Effector memory CD8-positive, alpha-beta T cell (primary cell): ENCODE measurements around the gene IQCF6.

Experiments used
- ATAC-seq: fragments of 150-1000 bp; cut with Tn5 transposase; replicated peaks from 2 replicates; pipeline ENCODE4 v1.10.0; 2021; ENCODE audit warnings: mild to moderate bottlenecking, moderate library complexity
- DNase-seq, 3 experiments: peaks; one replicate each; pipeline ENCODE4 v3.0.0; 2021
- H3K27ac Mint-ChIP-seq, 2 donors: one replicate each; pipeline ENCODE4 v1.8.0; 2022; ENCODE audit warnings: mild to moderate bottlenecking in 2 of 2, mixed read lengths in 2 of 2, moderate library complexity in 2 of 2
- H3K27me3 Mint-ChIP-seq, 2 donors: one replicate each; pipeline ENCODE4 v1.8.0; 2022; ENCODE audit warnings: mixed read lengths in 2 of 2
- H3K36me3 Mint-ChIP-seq: one replicate; pipeline ENCODE4 v1.8.0; 2022; ENCODE audit warnings: mild to moderate bottlenecking, moderate library complexity, mixed read lengths; ENCODE audit not compliant: insufficient read depth
- H3K4me1 Mint-ChIP-seq, 2 donors: one replicate each; pipeline ENCODE4 v1.8.0; 2022; ENCODE audit warnings: low read depth in 2 of 2, mixed read lengths in 2 of 2
- H3K4me3 Mint-ChIP-seq, 2 donors: one replicate each; pipeline ENCODE4 v1.8.0; 2022; ENCODE audit warnings: mild to moderate bottlenecking in 2 of 2, mixed read lengths in 2 of 2, moderate library complexity in 2 of 2
- H3K9me3 Mint-ChIP-seq, 2 donors: one replicate each; pipeline ENCODE4 v1.8.0; 2022; ENCODE audit warnings: mixed read lengths in 2 of 2
- total RNA-seq, 9 experiments: gene quantifications; one replicate each; lab custom pipeline; 2026; lab: John Stamatoyannopoulos, UW

The IQCF6 gene
- 0 reads per million in 9 experiments for total RNA-seq

DNA sequence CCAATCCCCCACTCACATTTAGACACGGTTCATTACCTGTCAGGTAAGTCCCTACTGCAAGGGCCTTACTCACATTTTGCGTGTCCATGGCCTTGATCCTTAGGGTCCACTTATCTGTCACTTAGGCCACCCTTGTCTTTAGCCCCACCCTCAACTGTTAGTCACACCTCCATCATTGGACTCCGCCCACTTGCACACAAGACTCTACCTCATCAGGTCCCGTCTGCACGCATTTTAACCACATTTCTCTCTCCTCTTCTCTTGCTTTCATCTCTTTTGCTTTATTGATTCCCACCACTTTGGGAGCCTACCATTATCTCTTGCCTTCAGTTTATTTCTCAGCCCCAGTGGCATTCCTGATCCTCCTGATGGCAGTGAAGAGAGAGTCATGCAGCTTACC is at the start of gene IQCF6:
TSS of gene IQCF6 (minus strand) at position 101 of the 400 bp plus-strand sequence. CDS start at position 88, 13 bp downstream.
- Mint-ChIP-seq H3K4me3 (no peak within 1 kb of the TSS), H3K4me1 (no peaks in the 10 kb centered on the region), H3K9me3 (no peaks in the 10 kb centered on the region), H3K27ac (peak within 1 kb of the TSS in 1 of 2 donors; percentile 26), H3K27me3 (peaks cover 11 to 45% of the 10 kb centered on the region in 2 donors), H3K36me3 (no peaks in the 10 kb centered on the region)
- ATAC-seq = no peak
- no peak for DNase-seq

DNA sequence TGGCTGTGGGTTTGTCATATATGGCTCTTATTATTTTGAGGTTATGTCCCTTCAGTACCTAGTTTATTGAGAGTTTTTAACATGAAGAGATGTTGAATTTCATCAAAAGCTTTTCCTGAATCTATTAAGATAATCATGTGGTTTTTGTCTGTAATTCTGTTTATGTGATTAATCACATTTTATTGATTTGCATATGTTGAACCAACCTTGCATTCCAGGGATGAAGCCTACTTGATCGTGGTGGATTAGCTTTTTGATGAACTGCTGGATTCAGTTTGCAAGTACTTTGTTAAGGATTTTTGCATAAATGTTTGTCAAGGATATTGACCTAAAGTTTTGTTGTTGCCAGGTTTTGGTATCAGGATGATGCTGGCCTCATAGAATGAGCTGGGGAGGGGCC is 49.3 kb upstream of the IQCF6 start:
- H3K27me3 Mint-ChIP-seq = peaks cover 18 to 36% of the 10 kb centered on the region in 2 donors
- DNase-seq (no peak), ATAC-seq (no peak)
- no peak overlapping the region for H3K27ac Mint-ChIP-seq
- H3K4me1 Mint-ChIP-seq = peaks cover 5 to 6% of the 10 kb centered on the region in 2 donors
- no peaks in the 10 kb centered on the region for H3K36me3 Mint-ChIP-seq
- H3K9me3 Mint-ChIP-seq = peaks cover 9 to 20% of the 10 kb centered on the region in 2 donors
- H3K4me3 Mint-ChIP-seq = no peak overlapping the region

DNA sequence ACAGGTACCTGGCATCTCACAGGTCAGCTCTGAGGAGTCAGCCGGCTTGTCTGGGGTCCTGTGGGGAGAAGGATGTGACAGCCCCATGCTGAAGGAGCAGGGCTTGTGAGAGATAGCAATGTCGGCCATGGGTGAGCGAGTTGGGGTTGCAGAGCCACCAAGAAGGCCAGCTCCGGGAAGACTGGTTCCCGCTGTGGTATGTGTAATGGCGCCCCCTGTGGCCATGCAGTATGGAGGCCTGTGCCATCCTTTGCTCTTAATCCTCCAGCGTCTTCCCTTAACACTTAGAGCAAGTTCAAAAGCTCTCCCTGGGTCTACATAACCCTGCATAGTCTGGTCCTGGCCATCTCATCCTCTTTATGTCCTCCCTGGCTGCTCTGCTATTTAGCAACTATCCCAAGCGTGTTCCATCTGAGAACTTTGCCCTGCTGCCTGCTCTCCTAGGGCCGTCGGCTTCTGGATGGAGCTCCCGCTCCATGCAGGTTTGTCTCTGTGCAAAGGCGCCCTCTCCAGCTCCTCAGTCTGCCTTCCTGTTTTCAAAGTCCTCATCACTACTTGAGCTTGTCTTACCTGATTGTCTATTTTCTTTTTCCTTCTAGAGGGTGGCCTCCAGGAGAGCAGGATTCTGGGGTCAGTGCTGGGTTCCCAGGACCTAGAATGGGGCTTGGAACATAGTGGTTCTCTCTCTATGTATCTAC is 40.8 kb upstream of the IQCF6 start:
- Mint-ChIP-seq H3K4me1 (peaks cover 17 to 19% of the 10 kb centered on the region in 2 donors), H3K27ac (no peak overlapping the region), H3K27me3 (peaks cover 32 to 55% of the 10 kb centered on the region in 2 donors), H3K4me3 (no peak overlapping the region), H3K36me3 (no peaks in the 10 kb centered on the region), H3K9me3 (no peaks in the 10 kb centered on the region)
- ATAC-seq = no peak
- no peak for DNase-seq

DNA sequence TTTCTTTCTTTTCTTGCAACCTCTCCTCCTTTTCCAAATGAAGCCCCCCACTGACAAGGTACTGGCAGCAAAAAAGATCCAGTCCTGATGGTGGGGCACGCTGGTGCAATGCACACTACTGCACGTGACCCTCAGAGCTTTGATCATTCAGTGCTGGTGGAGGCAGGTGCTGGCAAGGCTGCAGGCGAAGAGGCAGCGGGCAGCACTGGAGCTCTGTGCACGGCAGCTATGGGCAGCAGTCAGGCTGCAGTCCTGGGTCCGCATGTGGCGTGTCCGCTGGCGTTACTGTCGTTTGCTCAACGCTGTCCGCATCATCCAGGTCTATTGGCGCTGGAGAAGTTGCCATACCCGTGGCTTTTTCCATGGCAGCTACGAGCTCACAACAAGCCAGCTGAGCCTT is 40.1 kb upstream of the IQCF6 start:
- Mint-ChIP-seq H3K9me3 (no peaks in the 10 kb centered on the region), H3K4me3 (no peak overlapping the region), H3K27ac (no peak overlapping the region), H3K4me1 (peaks cover 17 to 19% of the 10 kb centered on the region in 2 donors), H3K27me3 (peaks cover 32 to 61% of the 10 kb centered on the region in 2 donors), H3K36me3 (no peaks in the 10 kb centered on the region)
- no peak for ATAC-seq
- no peak for DNase-seq

DNA sequence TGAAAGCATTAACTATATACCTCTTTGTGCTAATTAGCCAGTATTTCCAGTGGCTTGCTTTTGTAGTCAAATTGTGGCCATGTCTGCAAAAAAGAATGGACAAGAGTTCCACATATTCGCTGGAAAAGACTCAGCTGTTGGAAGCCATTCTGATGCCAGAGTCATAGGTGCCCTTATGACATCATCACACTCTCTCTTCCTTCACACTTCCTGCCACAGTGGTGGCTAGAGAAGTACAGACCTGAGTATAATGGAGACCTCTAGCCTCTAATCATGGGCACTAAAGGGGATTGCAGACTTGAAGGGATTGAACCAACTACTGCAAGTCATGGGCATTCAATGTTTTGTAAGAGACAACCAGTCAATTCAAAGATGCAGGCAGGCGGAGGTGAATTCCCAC is 38.3 kb upstream of the IQCF6 start:
- ATAC-seq = no peak

DNA sequence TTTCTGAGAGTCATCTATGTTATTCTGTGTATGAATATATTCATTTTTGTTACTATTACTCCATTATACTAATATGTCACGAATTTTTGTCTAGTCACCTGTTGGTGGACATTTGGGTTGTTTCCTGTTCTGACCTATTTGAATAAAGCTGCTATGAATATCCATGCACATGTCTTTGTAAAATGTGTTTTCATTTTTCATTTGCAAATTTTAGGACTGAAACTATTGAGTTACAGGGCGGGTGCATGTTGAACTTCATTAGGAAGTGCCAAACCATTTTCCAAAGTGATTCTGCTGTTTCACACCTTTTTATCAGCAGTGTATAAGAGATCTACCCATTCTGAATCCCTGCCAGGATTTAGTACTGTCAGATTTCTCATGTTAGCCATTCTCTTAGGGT is 37.7 kb upstream of the IQCF6 start:
- peaks cover 32 to 59% of the 10 kb centered on the region in 2 donors for H3K27me3 Mint-ChIP-seq
- no peaks in the 10 kb centered on the region for H3K36me3 Mint-ChIP-seq
- no peak overlapping the region for H3K27ac Mint-ChIP-seq

More for the DNA sequence above, 38.3 kb upstream of the IQCF6 start:
- no peaks in the 10 kb centered on the region for H3K36me3 Mint-ChIP-seq
- H3K4me3 Mint-ChIP-seq = no peak overlapping the region
- peaks cover 32 to 59% of the 10 kb centered on the region in 2 donors for H3K27me3 Mint-ChIP-seq
- no peak for DNase-seq
- no peak overlapping the region for H3K27ac Mint-ChIP-seq
- no peaks in the 10 kb centered on the region for H3K9me3 Mint-ChIP-seq
- H3K4me1 Mint-ChIP-seq = peaks cover 4 to 10% of the 10 kb centered on the region in 2 donors

DNA sequence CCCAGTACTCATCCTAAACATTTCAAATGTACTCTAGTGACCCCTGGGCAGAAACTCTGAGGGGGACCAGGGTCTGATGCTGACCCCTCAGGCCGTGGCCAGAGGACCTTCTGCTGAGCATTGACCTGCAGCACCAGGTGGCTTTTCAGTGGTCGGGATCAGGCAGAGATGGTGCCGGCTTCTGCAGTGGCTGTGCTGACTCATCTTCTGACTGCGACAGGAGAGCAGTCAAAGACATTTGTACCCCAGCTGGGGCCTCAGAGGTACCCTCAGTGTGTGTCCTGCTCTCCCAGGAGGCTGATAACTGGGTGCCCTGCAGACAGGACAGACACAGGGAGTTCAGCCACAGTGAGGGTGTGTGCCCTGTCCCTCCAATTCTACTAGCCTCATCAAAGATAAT is 36.6 kb upstream of the IQCF6 start:
- H3K4me3 Mint-ChIP-seq = no peak overlapping the region
- no peak for ATAC-seq

More for the DNA sequence above, 37.7 kb upstream of the IQCF6 start:
- Mint-ChIP-seq H3K4me3 (no peak overlapping the region), H3K4me1 (peaks cover 4 to 10% of the 10 kb centered on the region in 2 donors), H3K9me3 (no peaks in the 10 kb centered on the region)
- ATAC-seq = no peak
- no peak for DNase-seq

DNA sequence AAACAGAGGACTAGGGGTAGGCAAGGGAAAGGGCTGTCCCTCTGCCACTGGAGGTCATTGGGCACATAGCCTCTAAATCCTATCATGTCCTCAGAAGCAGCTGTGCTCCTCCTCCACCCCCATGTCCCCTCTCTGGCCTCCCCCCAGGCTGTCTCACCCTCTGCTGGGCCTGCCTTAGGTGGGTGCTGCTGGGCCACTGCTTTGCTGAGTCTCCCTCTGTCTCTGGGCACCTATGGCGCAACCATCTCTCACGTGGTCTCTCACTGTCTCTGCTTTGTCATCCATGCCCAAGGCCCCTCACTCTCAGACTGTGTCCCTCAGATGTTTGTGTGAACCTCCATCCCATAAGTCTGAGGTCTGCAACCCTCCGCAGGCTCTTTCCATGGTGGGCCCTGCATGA is 35.0 kb upstream of the IQCF6 start:
- no peak for DNase-seq
- H3K27me3 Mint-ChIP-seq = peaks cover 32 to 45% of the 10 kb centered on the region in 2 donors
- ATAC-seq = no peak
- no peak overlapping the region for H3K4me3 Mint-ChIP-seq
- peaks cover 0 to 6% of the 10 kb centered on the region in 2 donors for H3K4me1 Mint-ChIP-seq
- H3K9me3 Mint-ChIP-seq = no peaks in the 10 kb centered on the region
- H3K27ac Mint-ChIP-seq = no peak overlapping the region
- H3K36me3 Mint-ChIP-seq = no peaks in the 10 kb centered on the region

More for the DNA sequence above, 36.6 kb upstream of the IQCF6 start:
- H3K27ac Mint-ChIP-seq = no peak overlapping the region
- peaks cover under 1 to 10% of the 10 kb centered on the region in 2 donors for H3K4me1 Mint-ChIP-seq
- H3K36me3 Mint-ChIP-seq = no peaks in the 10 kb centered on the region
- DNase-seq = no peak
- H3K27me3 Mint-ChIP-seq = peaks cover 32 to 55% of the 10 kb centered on the region in 2 donors
- H3K9me3 Mint-ChIP-seq = no peaks in the 10 kb centered on the region

DNA sequence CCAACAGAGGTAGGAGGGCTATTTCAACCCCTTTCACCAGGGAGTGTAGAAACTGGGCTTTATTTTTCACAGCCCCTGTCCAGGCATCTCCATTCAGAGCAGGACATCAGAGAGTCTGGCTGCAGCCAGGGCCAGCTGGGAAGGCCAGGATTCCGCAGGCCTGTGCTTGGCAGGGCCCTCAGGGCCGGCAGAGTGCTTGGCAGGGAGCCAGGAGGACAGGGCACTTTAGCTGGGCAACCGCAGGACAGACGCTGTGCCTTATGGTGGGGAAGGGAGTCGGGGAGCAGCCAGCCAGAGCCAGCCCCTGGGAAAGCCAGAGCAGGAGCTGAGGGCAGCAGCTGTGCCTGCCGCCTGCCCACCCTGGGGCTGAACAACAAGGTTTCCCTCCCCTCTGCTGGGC is 34.5 kb upstream of the IQCF6 start:
- Mint-ChIP-seq H3K4me3 (no peak overlapping the region), H3K4me1 (peaks cover 0 to 6% of the 10 kb centered on the region in 2 donors), H3K27me3 (peaks cover 31 to 40% of the 10 kb centered on the region in 2 donors), H3K27ac (no peak overlapping the region), H3K36me3 (no peaks in the 10 kb centered on the region), H3K9me3 (no peaks in the 10 kb centered on the region)
- DNase-seq (no peak), ATAC-seq (no peak)

DNA sequence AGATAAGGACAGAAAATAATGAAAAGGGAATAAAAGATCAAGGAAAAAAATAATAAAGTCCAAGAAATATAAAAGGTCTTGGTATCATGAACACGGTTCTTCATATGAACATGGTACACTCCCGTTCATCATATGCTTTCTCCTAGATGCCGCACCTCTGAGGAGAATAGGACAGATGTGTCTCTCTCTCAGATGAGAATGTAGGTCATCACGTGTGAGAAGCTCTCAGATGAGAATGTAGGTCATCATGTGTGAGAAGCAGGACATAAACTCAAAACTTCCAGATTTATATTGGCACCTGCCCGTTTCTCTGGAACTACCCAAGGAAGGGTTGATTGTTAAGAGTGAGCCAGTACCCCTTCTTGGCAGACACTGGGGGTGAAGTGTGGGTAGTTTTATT is 29.9 kb upstream of the IQCF6 start:
- H3K9me3 Mint-ChIP-seq = no peaks in the 10 kb centered on the region
- DNase-seq = no peak
- no peaks in the 10 kb centered on the region for H3K36me3 Mint-ChIP-seq
- peaks cover 0 to 11% of the 10 kb centered on the region in 2 donors for H3K4me1 Mint-ChIP-seq
- H3K4me3 Mint-ChIP-seq = no peak overlapping the region
- ATAC-seq = peak; percentile 78
- peaks cover 0 to 1% of the 10 kb centered on the region in 2 donors for H3K27me3 Mint-ChIP-seq
- H3K27ac Mint-ChIP-seq = no peak overlapping the region

DNA sequence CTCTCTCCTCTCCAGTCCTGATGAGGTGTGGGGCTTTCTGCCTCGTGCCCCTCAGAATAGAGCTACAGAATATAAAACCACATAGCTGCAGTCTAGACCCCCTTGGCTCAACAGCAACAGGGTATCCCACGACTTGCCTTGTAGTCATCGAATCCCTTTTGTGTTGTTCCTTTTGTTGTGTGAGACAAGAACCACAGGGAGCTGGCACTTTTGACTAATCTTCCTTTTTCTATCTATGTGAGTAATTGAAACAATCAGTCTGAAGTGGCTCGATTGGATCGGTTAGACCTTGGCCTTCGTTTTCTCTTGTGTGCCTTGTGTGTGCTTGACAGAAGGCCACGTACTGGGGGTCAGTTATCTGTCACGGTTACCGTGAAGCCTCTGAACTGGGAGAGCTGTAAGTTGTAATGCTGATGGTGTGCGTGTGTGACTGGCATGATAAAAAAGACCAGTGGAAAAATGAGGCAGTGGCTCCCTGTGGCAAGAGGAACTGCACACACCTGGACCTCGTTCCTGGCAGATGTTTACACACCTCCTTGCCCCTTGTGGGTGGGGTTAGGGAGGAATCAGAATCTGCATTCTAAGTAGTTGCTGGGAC is 23.2 kb upstream of the IQCF6 start:
- Mint-ChIP-seq H3K4me3 (no peak overlapping the region), H3K4me1 (peaks cover 0 to 8% of the 10 kb centered on the region in 2 donors), H3K36me3 (no peaks in the 10 kb centered on the region), H3K9me3 (no peaks in the 10 kb centered on the region), H3K27me3 (no peaks in the 10 kb centered on the region), H3K27ac (no peak overlapping the region)
- no peak for ATAC-seq
- DNase-seq = no peak

DNA sequence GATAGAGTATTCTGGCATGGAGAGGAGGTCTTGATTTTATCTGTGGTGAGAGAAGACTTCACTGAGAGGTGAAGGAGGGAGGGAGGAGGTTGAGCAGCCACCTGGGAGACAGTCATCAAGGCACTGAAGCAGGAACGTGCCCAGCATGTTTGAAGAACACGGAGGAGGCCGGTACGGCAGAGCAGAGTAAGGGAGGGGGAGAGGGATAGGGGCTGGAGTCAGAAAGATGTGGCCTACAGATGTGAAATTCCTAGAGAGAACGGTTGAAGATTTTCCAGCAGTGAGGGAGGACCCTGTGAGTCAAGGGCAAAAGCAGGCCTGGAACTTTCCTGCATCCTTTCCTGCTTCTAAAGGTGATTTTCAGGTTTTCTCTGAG is 21.7 kb upstream of the IQCF6 start:
- Mint-ChIP-seq H3K36me3 (no peaks in the 10 kb centered on the region), H3K27ac (no peak overlapping the region), H3K4me3 (no peak overlapping the region), H3K9me3 (no peaks in the 10 kb centered on the region), H3K4me1 (peaks cover 4 to 17% of the 10 kb centered on the region in 2 donors), H3K27me3 (no peaks in the 10 kb centered on the region)
- ATAC-seq (no peak), DNase-seq (no peak)

DNA sequence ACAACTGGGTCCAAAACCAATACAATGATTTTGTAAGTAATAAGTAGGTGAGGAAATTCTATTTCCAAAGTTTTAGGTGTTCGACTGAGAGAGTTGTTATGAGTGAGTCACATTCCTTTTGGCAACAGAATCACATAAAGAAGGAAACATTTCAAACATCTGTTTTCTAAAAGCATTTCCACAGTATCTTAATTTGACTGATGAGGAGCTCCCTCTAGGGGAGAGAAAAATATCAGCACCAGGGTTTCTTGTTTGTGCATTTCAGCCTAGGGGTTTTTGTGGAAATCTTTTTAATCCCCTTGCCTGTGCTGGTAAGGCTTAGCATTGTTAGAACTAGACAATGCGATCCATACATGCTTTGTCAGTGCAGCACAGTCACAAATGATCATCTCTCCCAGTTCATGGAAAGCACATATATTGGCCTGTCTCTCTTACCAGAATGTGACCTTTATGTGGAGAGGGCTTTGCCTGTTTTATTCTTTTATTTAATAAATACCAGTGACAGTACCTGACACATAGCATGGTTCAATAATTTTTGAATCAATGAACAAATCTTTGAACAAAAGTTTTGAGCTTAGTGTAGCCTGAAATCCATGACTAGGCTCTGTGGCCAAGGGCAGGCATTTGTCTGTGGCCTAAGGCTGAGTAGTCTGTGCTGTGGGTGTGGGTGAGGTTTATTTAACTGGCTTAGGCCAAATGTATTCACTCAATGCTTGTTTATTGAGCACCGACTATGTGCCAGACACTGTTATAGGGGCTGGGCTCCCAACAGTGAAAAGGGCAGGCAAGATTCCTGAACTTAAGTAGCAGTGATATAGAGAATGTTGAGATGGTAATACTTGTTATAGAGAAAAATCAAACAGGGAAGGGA is 21.1 kb upstream of the IQCF6 start:
- no peaks in the 10 kb centered on the region for H3K9me3 Mint-ChIP-seq
- DNase-seq (peak; percentile 34 to 50 (median 39)), ATAC-seq (peak; percentile 36)
- no peaks in the 10 kb centered on the region for H3K36me3 Mint-ChIP-seq
- no peak overlapping the region for H3K4me3 Mint-ChIP-seq
- no peaks in the 10 kb centered on the region for H3K27me3 Mint-ChIP-seq
- peaks cover 4 to 17% of the 10 kb centered on the region in 2 donors for H3K4me1 Mint-ChIP-seq
- no peak overlapping the region for H3K27ac Mint-ChIP-seq
